Loucy (cell line): ENCODE data around the gene CDCP2.

Experiments
- CTCF ChIP-seq: fragments of 200-600 bp; sonication (generic); conservative IDR thresholded peaks from 2 replicates; pipeline ENCODE4 v1.5.1; 2014; ENCODE audit warnings: mild to moderate bottlenecking, antibody characterized with exemption, low read length
- EZH2phosphoT487 ChIP-seq: fragments of 200-600 bp; IDR thresholded peaks from 2 replicates; pipeline ENCODE4 v1.6.1; 2018; ENCODE audit warnings: antibody characterized with exemption, mild to moderate bottlenecking, moderate library complexity, borderline replicate concordance

GRCh38 chr1:54100500-54100899 is 52.3 kb downstream of the CDCP2 start:
- TF ChIP-seq CTCF: no peak
- no peak for TF ChIP-seq EZH2phosphoT487
